WTC11 (cell line): ENCODE results near the gene POMC. TPM values are rescaled to one million over a fixed set of nuclear protein-coding genes. Genes with fewer than 3 reads are reported as not detected.

Experiments
- ATAC-seq: fragments of 200-7000 bp; cut with Tn5 transposase; 2 replicates; pipeline ENCODE4 v1.10.0; 2021; ENCODE audit warnings: mild to moderate bottlenecking, moderate library complexity
- CTCF ChIA-PET: fragments of 300-600 bp; sonication (Branson Sonifier 250); formaldehyde crosslinking; loops from one replicate; lab custom pipeline; 2021; ENCODE audit warnings: antibody characterized with exemption; lab: Charles Lee
- POLR2A ChIA-PET: fragments of 350-600 bp; sonication (Branson Sonifier 250); formaldehyde crosslinking; loops from one replicate; lab custom pipeline; 2021; ENCODE audit warnings: antibody characterized with exemption; lab: Charles Lee
- DNase-seq: peaks from one replicate; pipeline ENCODE4 v3.0.0; 2021; ENCODE audit warnings: low spot score
- H3K27ac Mint-ChIP-seq: 2 replicates; pipeline ENCODE4 v1.8.0; 2021; ENCODE audit warnings: mixed read lengths
- H3K27me3 Mint-ChIP-seq: 2 replicates; pipeline ENCODE4 v1.8.0; 2021; ENCODE audit warnings: low read depth, mild to moderate bottlenecking, moderate library complexity, mixed read lengths
- H3K36me3 Mint-ChIP-seq: 2 replicates; pipeline ENCODE4 v1.8.0; 2021; ENCODE audit warnings: mixed read lengths
- H3K4me1 Mint-ChIP-seq: 2 replicates; pipeline ENCODE4 v1.8.0; 2022; ENCODE audit warnings: mixed read lengths
- H3K4me3 Mint-ChIP-seq: 2 replicates; pipeline ENCODE4 v1.8.0; 2021; ENCODE audit warnings: mild to moderate bottlenecking, moderate library complexity, mixed read lengths
- H3K9me3 Mint-ChIP-seq: 2 replicates; pipeline ENCODE4 v1.8.0; 2021; ENCODE audit warnings: mixed read lengths
- E2F1 ChIP-seq: sonication (generic); formaldehyde crosslinking; IDR thresholded peaks from 2 replicates; pipeline ENCODE4 v1.8.0; 2022; ENCODE audit warnings: mild to moderate bottlenecking, missing genetic modification reagents
- FOXP4 ChIP-seq: sonication (generic); formaldehyde crosslinking; IDR thresholded peaks from 2 replicates; pipeline ENCODE4 v1.8.0; 2022; ENCODE audit warnings: mild to moderate bottlenecking, missing genetic modification reagents
- GABPB1 ChIP-seq: sonication (generic); formaldehyde crosslinking; IDR thresholded peaks from 2 replicates; pipeline ENCODE4 v1.8.1; 2023; ENCODE audit warnings: mild to moderate bottlenecking, missing genetic modification reagents
- GTF2I ChIP-seq: fragments of 250-450 bp; sonication (Bioruptor Pico); conservative IDR thresholded peaks from 2 replicates; pipeline ENCODE4 v1.4.0; 2021; ENCODE audit warnings: mild to moderate bottlenecking
- NFE2L1 ChIP-seq: sonication (generic); formaldehyde crosslinking; IDR thresholded peaks from 2 replicates; pipeline ENCODE4 v1.8.1; 2023; ENCODE audit warnings: missing genetic modification reagents
- NR2C2 ChIP-seq: sonication (generic); formaldehyde crosslinking; IDR thresholded peaks from 2 replicates; pipeline ENCODE4 v1.8.0; 2022; ENCODE audit warnings: mild to moderate bottlenecking, missing genetic modification reagents
- NR3C1 ChIP-seq: sonication (generic); formaldehyde crosslinking; conservative IDR thresholded peaks from 2 replicates; pipeline ENCODE4 v1.8.1; 2023; ENCODE audit warnings: low read depth, mild to moderate bottlenecking, missing genetic modification reagents
- PRDM15 ChIP-seq: sonication (generic); formaldehyde crosslinking; IDR thresholded peaks from 2 replicates; pipeline ENCODE4 v1.8.0; 2022; ENCODE audit warnings: missing genetic modification reagents
- STAT6 ChIP-seq: sonication (generic); formaldehyde crosslinking; conservative IDR thresholded peaks from 2 replicates; pipeline ENCODE4 v1.8.1; 2023; ENCODE audit warnings: mild to moderate bottlenecking, low read depth, missing genetic modification reagents, moderate library complexity
- ZNF396 ChIP-seq: fragments of 250-450 bp; sonication (Bioruptor Pico); IDR thresholded peaks from 2 replicates; pipeline ENCODE4 v1.8.0; 2021; ENCODE audit warnings: mild to moderate bottlenecking, moderate library complexity, borderline replicate concordance
- total RNA-seq: library from RNA; stranded (reverse); gene quantifications from 3 replicates; pipeline ENCODE4 v1.2.3, GENCODE V29; 2021
- TF ChIP-seq, protein P1 (sequence below): sonication (generic); formaldehyde crosslinking; IDR thresholded peaks from 2 replicates; pipeline ENCODE4 v1.8.1; 2022; ENCODE audit warnings: missing genetic modification reagents, borderline replicate concordance
- TF ChIP-seq, protein P2 (sequence below): sonication (generic); formaldehyde crosslinking; IDR thresholded peaks from 2 replicates; pipeline ENCODE4 v1.8.1; 2023; ENCODE audit warnings: mild to moderate bottlenecking, missing genetic modification reagents, moderate library complexity
- TF ChIP-seq, protein P3 (sequence below): sonication (generic); formaldehyde crosslinking; IDR thresholded peaks from 2 replicates; pipeline ENCODE4 v1.8.0; 2023; ENCODE audit warnings: missing genetic modification reagents
- TF ChIP-seq, protein P4 (sequence below): sonication (generic); formaldehyde crosslinking; IDR thresholded peaks from 2 replicates; pipeline ENCODE4 v1.8.0; 2022; ENCODE audit warnings: mild to moderate bottlenecking, missing genetic modification reagents
- TF ChIP-seq, protein P5 (sequence below): fragments of 250-450 bp; sonication (Bioruptor Pico); IDR thresholded peaks from 2 replicates; pipeline ENCODE4 v1.9.0; 2021; ENCODE audit warnings: moderate library complexity, mild to moderate bottlenecking, inconsistent platforms, borderline replicate concordance
- TF ChIP-seq, protein P6 (sequence below): sonication (generic); formaldehyde crosslinking; IDR thresholded peaks from 2 replicates; pipeline ENCODE4 v1.8.1; 2022; ENCODE audit warnings: low read depth, mild to moderate bottlenecking, moderate library complexity, missing genetic modification reagents, borderline replicate concordance
- TF ChIP-seq, protein P7 (sequence below): fragments of 250-450 bp; sonication (Bioruptor Pico); IDR thresholded peaks from 2 replicates; pipeline ENCODE4 v1.8.0; 2021; ENCODE audit warnings: mild to moderate bottlenecking

POMC gene
- total RNA-seq, 1 experiment from 2014 or later: 3.2 TPM

DNA sequence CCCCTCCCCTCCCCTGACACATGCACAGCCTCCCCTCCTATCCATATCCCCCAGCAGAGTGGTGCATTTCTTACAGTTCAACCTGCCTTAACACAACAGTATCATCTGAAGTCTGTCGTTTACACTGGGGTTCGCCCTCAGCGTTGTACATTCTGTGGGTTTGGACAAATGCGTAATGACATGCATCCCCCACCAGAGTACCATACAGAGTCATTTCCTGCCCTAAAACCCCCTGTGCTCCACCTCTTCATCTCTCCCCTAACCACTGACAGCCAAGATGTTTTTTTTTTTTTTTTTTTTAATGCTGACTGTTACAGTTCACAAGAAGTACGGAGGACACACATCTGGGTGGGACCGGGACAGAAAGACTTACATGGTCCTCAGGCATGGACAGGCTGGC lies 22.6 kb downstream of the POMC start:
- H3K36me3 Mint-ChIP-seq: no peaks in the 10 kb centered on the region
- POLR2A ChIA-PET: no interaction called here
- no peaks in the 10 kb centered on the region for H3K27me3 Mint-ChIP-seq
- CTCF ChIA-PET: interaction anchor here (0.6 to 1.2 kb wide), 3 partner anchors 17 to 216 kb away, joined by 3 to 5 read pairs (median 4); no protein-coding TSS in a partner anchor
- no peak overlapping the region for H3K4me3 Mint-ChIP-seq
- H3K4me1 Mint-ChIP-seq: no peaks in the 10 kb centered on the region
- TF ChIP-seq, protein P1, sequence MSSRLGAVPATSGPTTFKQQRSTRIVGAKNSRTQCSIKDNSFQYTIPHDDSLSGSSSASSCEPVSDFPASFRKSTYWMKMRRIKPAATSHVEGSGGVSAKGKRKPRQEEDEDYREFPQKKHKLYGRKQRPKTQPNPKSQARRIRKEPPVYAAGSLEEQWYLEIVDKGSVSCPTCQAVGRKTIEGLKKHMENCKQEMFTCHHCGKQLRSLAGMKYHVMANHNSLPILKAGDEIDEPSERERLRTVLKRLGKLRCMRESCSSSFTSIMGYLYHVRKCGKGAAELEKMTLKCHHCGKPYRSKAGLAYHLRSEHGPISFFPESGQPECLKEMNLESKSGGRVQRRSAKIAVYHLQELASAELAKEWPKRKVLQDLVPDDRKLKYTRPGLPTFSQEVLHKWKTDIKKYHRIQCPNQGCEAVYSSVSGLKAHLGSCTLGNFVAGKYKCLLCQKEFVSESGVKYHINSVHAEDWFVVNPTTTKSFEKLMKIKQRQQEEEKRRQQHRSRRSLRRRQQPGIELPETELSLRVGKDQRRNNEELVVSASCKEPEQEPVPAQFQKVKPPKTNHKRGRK: no peak
- no peak for TF ChIP-seq NFE2L1 (CRISPR knock-in tag)
- no peak for TF ChIP-seq STAT6 (CRISPR knock-in tag)
- TF ChIP-seq, protein P2, sequence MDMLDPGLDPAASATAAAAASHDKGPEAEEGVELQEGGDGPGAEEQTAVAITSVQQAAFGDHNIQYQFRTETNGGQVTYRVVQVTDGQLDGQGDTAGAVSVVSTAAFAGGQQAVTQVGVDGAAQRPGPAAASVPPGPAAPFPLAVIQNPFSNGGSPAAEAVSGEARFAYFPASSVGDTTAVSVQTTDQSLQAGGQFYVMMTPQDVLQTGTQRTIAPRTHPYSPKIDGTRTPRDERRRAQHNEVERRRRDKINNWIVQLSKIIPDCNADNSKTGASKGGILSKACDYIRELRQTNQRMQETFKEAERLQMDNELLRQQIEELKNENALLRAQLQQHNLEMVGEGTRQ (CRISPR knock-in tag): no peak
- TF ChIP-seq, protein P3, sequence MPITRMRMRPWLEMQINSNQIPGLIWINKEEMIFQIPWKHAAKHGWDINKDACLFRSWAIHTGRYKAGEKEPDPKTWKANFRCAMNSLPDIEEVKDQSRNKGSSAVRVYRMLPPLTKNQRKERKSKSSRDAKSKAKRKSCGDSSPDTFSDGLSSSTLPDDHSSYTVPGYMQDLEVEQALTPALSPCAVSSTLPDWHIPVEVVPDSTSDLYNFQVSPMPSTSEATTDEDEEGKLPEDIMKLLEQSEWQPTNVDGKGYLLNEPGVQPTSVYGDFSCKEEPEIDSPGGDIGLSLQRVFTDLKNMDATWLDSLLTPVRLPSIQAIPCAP (CRISPR knock-in tag): no peak
- TF ChIP-seq, protein P4, sequence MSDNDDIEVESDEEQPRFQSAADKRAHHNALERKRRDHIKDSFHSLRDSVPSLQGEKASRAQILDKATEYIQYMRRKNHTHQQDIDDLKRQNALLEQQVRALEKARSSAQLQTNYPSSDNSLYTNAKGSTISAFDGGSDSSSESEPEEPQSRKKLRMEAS (CRISPR knock-in tag): no peak
- no peak for TF ChIP-seq ZNF396 (CRISPR knock-in tag)
- no peak for TF ChIP-seq NR2C2 (CRISPR knock-in tag)
- no peak for TF ChIP-seq PRDM15 (CRISPR knock-in tag)
- TF ChIP-seq, protein P5, sequence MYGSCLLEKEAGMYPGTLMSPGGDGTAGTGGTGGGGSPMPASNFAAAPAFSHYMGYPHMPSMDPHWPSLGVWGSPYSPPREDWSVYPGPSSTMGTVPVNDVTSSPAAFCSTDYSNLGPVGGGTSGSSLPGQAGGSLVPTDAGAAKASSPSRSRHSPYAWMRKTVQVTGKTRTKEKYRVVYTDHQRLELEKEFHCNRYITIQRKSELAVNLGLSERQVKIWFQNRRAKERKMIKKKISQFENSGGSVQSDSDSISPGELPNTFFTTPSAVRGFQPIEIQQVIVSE (CRISPR knock-in tag): no peak
- TF ChIP-seq NR3C1 (CRISPR knock-in tag): no peak
- no peak for TF ChIP-seq GTF2I
- TF ChIP-seq, all 79 proteins: peak for 0
- no peaks in the 10 kb centered on the region for H3K9me3 Mint-ChIP-seq
- ATAC-seq: no peak
- no peak overlapping the region for H3K27ac Mint-ChIP-seq
- no peak for DNase-seq

DNA sequence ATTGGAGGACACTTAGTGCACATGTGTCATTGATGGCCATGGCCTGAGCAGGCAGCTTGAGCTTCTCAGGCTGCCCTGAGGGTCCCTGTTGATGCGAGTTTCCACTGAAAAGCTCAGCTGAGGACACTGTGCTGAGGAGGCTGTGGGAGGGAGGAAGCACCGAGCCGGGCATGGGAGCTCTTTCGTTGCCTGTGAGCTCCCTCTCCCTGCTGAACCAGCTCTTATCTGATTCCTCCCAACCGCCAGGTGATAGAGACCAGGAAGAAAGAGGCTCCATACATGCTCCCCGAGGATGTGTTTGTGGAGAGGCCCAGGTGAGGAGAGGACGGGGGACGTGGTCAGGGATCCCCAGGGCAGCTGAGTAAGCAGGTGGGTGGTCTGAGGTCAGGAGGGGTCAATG lies 27.3 kb downstream of the POMC start:
- ChIA-PET CTCF (interaction anchor here (0.6 to 2.7 kb wide), 4 partner anchors 12 to 165 kb away, joined by 3 to 10 read pairs (median 8); no protein-coding TSS in a partner anchor), POLR2A (interaction anchor here (0.6 kb wide), 1 partner anchor 80 kb away, joined by 3 read pairs; no protein-coding TSS in a partner anchor)
- H3K27ac Mint-ChIP-seq: no peak overlapping the region; the same call in 1 of the 2 replicates
- H3K4me3 Mint-ChIP-seq: no peak overlapping the region
- no peaks in the 10 kb centered on the region for H3K9me3 Mint-ChIP-seq
- H3K4me1 Mint-ChIP-seq: no peaks in the 10 kb centered on the region
- no peaks in the 10 kb centered on the region for H3K36me3 Mint-ChIP-seq
- ATAC-seq: no peak
- no peak for DNase-seq
- H3K27me3 Mint-ChIP-seq: no peaks in the 10 kb centered on the region
- TF ChIP-seq GABPB1 (no peak), FOXP4 (CRISPR knock-in tag) (no peak), E2F1 (CRISPR knock-in tag) (no peak)
- TF ChIP-seq, protein P6, sequence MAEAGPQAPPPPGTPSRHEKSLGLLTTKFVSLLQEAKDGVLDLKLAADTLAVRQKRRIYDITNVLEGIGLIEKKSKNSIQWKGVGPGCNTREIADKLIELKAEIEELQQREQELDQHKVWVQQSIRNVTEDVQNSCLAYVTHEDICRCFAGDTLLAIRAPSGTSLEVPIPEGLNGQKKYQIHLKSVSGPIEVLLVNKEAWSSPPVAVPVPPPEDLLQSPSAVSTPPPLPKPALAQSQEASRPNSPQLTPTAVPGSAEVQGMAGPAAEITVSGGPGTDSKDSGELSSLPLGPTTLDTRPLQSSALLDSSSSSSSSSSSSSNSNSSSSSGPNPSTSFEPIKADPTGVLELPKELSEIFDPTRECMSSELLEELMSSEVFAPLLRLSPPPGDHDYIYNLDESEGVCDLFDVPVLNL: no peak
- TF ChIP-seq, protein P7, sequence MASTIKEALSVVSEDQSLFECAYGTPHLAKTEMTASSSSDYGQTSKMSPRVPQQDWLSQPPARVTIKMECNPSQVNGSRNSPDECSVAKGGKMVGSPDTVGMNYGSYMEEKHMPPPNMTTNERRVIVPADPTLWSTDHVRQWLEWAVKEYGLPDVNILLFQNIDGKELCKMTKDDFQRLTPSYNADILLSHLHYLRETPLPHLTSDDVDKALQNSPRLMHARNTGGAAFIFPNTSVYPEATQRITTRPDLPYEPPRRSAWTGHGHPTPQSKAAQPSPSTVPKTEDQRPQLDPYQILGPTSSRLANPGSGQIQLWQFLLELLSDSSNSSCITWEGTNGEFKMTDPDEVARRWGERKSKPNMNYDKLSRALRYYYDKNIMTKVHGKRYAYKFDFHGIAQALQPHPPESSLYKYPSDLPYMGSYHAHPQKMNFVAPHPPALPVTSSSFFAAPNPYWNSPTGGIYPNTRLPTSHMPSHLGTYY (CRISPR knock-in tag): no peak
